ENCODE results near the gene TTN.

- TF ChIP-seq, protein P1, sequence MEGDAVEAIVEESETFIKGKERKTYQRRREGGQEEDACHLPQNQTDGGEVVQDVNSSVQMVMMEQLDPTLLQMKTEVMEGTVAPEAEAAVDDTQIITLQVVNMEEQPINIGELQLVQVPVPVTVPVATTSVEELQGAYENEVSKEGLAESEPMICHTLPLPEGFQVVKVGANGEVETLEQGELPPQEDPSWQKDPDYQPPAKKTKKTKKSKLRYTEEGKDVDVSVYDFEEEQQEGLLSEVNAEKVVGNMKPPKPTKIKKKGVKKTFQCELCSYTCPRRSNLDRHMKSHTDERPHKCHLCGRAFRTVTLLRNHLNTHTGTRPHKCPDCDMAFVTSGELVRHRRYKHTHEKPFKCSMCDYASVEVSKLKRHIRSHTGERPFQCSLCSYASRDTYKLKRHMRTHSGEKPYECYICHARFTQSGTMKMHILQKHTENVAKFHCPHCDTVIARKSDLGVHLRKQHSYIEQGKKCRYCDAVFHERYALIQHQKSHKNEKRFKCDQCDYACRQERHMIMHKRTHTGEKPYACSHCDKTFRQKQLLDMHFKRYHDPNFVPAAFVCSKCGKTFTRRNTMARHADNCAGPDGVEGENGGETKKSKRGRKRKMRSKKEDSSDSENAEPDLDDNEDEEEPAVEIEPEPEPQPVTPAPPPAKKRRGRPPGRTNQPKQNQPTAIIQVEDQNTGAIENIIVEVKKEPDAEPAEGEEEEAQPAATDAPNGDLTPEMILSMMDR (conservative IDR thresholded peaks at IDR 0.05; ENCODE audit: low read depth, low read length) = no peak
- TF ChIP-seq POLR2A (IDR thresholded peaks at IDR 0.05; ENCODE audit: low read depth, low read length) = no peak
- no peak for TF ChIP-seq MAFK (IDR thresholded peaks at IDR 0.05; ENCODE audit: low read depth, low read length)
- no peak for TF ChIP-seq SMC3 (IDR thresholded peaks at IDR 0.05; ENCODE audit: low read depth, low read length)
- no peak for TF ChIP-seq MAZ (IDR thresholded peaks at IDR 0.05; ENCODE audit: borderline replicate concordance, low read depth, low read length)
Measured at GRCh38 chr2:178517496-178517895, 289.7 kb downstream of the TTN start.

Measured in IMR-90 (cell line).